Nephron (organoid): Measurements from ENCODE around the gene MAGI1.

Source experiments
- H3K27ac Mint-ChIP-seq, 3 experiments: 2 replicates each; pipeline ENCODE4 v1.8.0; 2020; ENCODE audit warnings: mixed read lengths in 3 of 3, mild to moderate bottlenecking in 2 of 3, moderate library complexity in 1 of 3
- H3K27me3 Mint-ChIP-seq: 2 replicates; pipeline ENCODE4 v1.8.0; 2021; ENCODE audit warnings: low read depth, mild to moderate bottlenecking, moderate library complexity, mixed read lengths
- H3K36me3 Mint-ChIP-seq: 2 replicates; pipeline ENCODE4 v1.8.0; 2020; ENCODE audit warnings: low read depth, mixed read lengths
- H3K4me1 Mint-ChIP-seq: 2 replicates; pipeline ENCODE4 v1.8.0; 2020; ENCODE audit warnings: mixed read lengths
- H3K4me3 Mint-ChIP-seq, 3 experiments: 2 replicates each; pipeline ENCODE4 v1.8.0; 2020; ENCODE audit warnings: mild to moderate bottlenecking in 3 of 3, mixed read lengths in 3 of 3, moderate library complexity in 2 of 3
- H3K9me3 Mint-ChIP-seq: 2 replicates; pipeline ENCODE4 v1.8.0; 2020; ENCODE audit warnings: mixed read lengths
- TF ChIP-seq, protein P1 (sequence below), 3 experiments: fragments of 200-600 bp; sonication (generic); IDR thresholded peaks; one replicate each; pipeline ENCODE4 v1.5.0; 2021; ENCODE audit warnings: antibody characterized with exemption in 3 of 3; ENCODE audit not compliant: unreplicated experiment in 3 of 3

Gene MAGI1

GRCh38 chr3:65751123-65751700 lies 287.5 kb downstream of the MAGI1 start:
- Mint-ChIP-seq H3K4me1 (peaks cover 10% of the 10 kb centered on the region), H3K4me3 (no peak overlapping the region), H3K36me3 (no peaks in the 10 kb centered on the region), H3K27me3 (no peaks in the 10 kb centered on the region), H3K27ac (no peak overlapping the region), H3K9me3 (no peaks in the 10 kb centered on the region)
- TF ChIP-seq, protein P1, sequence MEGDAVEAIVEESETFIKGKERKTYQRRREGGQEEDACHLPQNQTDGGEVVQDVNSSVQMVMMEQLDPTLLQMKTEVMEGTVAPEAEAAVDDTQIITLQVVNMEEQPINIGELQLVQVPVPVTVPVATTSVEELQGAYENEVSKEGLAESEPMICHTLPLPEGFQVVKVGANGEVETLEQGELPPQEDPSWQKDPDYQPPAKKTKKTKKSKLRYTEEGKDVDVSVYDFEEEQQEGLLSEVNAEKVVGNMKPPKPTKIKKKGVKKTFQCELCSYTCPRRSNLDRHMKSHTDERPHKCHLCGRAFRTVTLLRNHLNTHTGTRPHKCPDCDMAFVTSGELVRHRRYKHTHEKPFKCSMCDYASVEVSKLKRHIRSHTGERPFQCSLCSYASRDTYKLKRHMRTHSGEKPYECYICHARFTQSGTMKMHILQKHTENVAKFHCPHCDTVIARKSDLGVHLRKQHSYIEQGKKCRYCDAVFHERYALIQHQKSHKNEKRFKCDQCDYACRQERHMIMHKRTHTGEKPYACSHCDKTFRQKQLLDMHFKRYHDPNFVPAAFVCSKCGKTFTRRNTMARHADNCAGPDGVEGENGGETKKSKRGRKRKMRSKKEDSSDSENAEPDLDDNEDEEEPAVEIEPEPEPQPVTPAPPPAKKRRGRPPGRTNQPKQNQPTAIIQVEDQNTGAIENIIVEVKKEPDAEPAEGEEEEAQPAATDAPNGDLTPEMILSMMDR (IDR thresholded peaks at IDR 0.05; ENCODE audit: unreplicated experiment in 3 of 3), result peak; percentile 51 to 62 (median 52)

- H3K36me3 Mint-ChIP-seq, result no peaks in the 10 kb centered on the region
Measured at GRCh38 chr3:65749066-65749465, 289.7 kb downstream of the MAGI1 start.

DNA sequence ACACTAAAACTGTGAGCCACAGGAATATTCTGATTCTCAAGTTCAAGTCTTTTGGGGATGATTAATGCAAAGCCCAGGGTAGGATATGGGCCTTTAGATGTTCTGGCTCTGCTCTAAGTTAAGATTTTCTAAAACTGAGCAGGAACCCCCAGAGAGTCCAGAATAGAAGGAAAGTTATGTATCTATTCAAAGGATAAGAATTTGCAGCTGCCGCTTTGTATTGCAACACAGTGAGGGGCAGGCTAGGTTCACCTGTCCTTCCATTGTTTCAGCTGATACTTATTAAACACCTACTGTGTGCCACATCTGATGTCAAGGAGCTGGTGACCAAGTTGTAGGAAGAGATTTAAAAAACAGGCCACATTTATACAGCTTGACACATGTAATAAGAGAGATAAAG lies 290.4 kb downstream of the MAGI1 start:
- Mint-ChIP-seq H3K27ac (no peak overlapping the region), H3K4me1 (peaks cover 10% of the 10 kb centered on the region), H3K36me3 (no peaks in the 10 kb centered on the region), H3K27me3 (no peaks in the 10 kb centered on the region), H3K4me3 (no peak overlapping the region), H3K9me3 (no peaks in the 10 kb centered on the region)
- TF ChIP-seq, protein P1 (IDR thresholded peaks at IDR 0.05; ENCODE audit: unreplicated experiment in 3 of 3), result no peak

More at GRCh38 chr3:65749066-65749465, 289.7 kb downstream of the MAGI1 start:
- H3K9me3 Mint-ChIP-seq, result no peaks in the 10 kb centered on the region
- no peaks in the 10 kb centered on the region for H3K27me3 Mint-ChIP-seq
- TF ChIP-seq, protein P1 (IDR thresholded peaks at IDR 0.05; ENCODE audit: unreplicated experiment in 3 of 3), result no peak
- no peak overlapping the region for H3K27ac Mint-ChIP-seq
- no peak overlapping the region for H3K4me3 Mint-ChIP-seq
- peaks cover 10% of the 10 kb centered on the region for H3K4me1 Mint-ChIP-seq

GRCh38 chr3:65746848-65747247 lies 291.9 kb downstream of the MAGI1 start:
- Mint-ChIP-seq H3K27me3 (no peaks in the 10 kb centered on the region), H3K4me1 (peaks cover 18% of the 10 kb centered on the region), H3K36me3 (no peaks in the 10 kb centered on the region), H3K4me3 (no peak overlapping the region), H3K9me3 (no peaks in the 10 kb centered on the region), H3K27ac (no peak overlapping the region)
- TF ChIP-seq, protein P1 (IDR thresholded peaks at IDR 0.05; ENCODE audit: unreplicated experiment in 3 of 3), result no peak

DNA sequence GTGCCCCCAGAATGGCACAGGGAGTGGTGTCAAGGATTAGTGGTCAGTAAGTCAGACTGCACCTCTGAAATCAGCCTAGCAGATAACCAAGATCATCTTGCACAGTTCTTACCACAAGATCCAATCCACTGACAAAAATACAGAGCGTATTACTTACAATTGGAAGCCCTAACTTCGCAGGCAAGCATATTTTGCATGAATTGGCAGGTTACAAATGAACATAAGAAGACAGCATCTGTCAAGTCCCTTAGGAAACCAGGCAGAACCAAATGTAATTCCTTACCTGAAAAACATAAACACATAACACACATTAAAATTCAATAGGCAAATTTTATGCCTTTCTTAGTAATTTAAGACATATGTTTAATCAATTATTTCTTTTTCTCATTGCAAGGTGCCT lies 293.4 kb downstream of the MAGI1 start:
- Mint-ChIP-seq H3K9me3 (no peaks in the 10 kb centered on the region), H3K4me3 (no peak overlapping the region), H3K4me1 (peaks cover 18% of the 10 kb centered on the region), H3K27me3 (no peaks in the 10 kb centered on the region), H3K27ac (no peak overlapping the region), H3K36me3 (no peaks in the 10 kb centered on the region)
- TF ChIP-seq, protein P1 (IDR thresholded peaks at IDR 0.05; ENCODE audit: unreplicated experiment in 3 of 3), result no peak

- TF ChIP-seq, protein P1 (IDR thresholded peaks at IDR 0.05; ENCODE audit: unreplicated experiment in 3 of 3), result no peak
Measured at GRCh38 chr3:65742914-65743313, 295.8 kb downstream of the MAGI1 start.

More at GRCh38 chr3:65742914-65743313, 295.8 kb downstream of the MAGI1 start:
- Mint-ChIP-seq H3K9me3 (no peaks in the 10 kb centered on the region), H3K36me3 (no peaks in the 10 kb centered on the region), H3K4me3 (no peak overlapping the region), H3K27ac (peak overlapping the region in 1 of 3 experiments; percentile 31), H3K4me1 (peaks cover 13% of the 10 kb centered on the region), H3K27me3 (no peaks in the 10 kb centered on the region)
